Heart right ventricle (tissue), 16 donors: ENCODE results near the gene PDIA2. TPM values are rescaled to one million over a fixed set of nuclear protein-coding genes. Genes with fewer than 3 reads are reported as not detected.

Experiments
- ATAC-seq, 8 donors: fragments of 200-7000 bp; cut with Tn5 transposase; one replicate each; pipeline ENCODE4 v1.9.1; 2020; ENCODE audit warnings: mild to moderate bottlenecking in 8 of 8, moderate library complexity in 8 of 8, moderate number of reproducible peaks in 1 of 8
- DNase-seq, 2 donors: peaks; one replicate each; pipeline ENCODE4 v3.0.0-alpha.2; 2020
- H3K27ac ChIP-seq, 10 donors: fragments of 200-600 bp; sonication (generic) in 2 of 10; one replicate each; pipeline versions ENCODE4 v1.5.0 to v1.8.0; 2020 to 2022; ENCODE audit warnings: mild to moderate bottlenecking in 3 of 10
- H3K27me3 ChIP-seq, 7 donors: fragments of 200-600 bp; one replicate each; pipeline ENCODE4 v1.8.0; 2021 to 2022; ENCODE audit warnings: mild to moderate bottlenecking in 2 of 7
- H3K36me3 ChIP-seq, 9 donors: fragments of 200-600 bp; sonication (generic) in 1 of 9; one replicate each; pipeline versions ENCODE4 v1.5.0 to v1.8.0; 2020 to 2022; ENCODE audit warnings: mild to moderate bottlenecking in 2 of 9
- H3K4me1 ChIP-seq, 9 donors: fragments of 200-600 bp; sonication (generic) in 1 of 9; one replicate each; pipeline versions ENCODE4 v1.5.0 to v1.8.0; 2020 to 2022; ENCODE audit warnings: mild to moderate bottlenecking in 4 of 9
- H3K4me3 ChIP-seq, 10 donors: fragments of 200-600 bp; sonication (generic) in 2 of 10; one replicate each; pipeline versions ENCODE4 v1.5.0 to v1.8.0; 2020 to 2022; ENCODE audit warnings: mild to moderate bottlenecking in 7 of 10, moderate library complexity in 2 of 10
- H3K9me3 ChIP-seq, 11 donors: fragments of 200-600 bp in 10 of 11; sonication (generic) in 2 of 11; one replicate each; pipeline versions ENCODE4 v1.5.0 to v1.8.0; 2013 to 2022; ENCODE audit warnings: mild to moderate bottlenecking in 2 of 11, control low read depth in 1 of 11, moderate library complexity in 1 of 11
- CTCF ChIP-seq, 9 donors: fragments of 200-600 bp; sonication (generic) in 2 of 9; IDR thresholded peaks; one replicate each; pipeline versions ENCODE4 v1.5.0 to v1.8.0; 2021 to 2022; ENCODE audit warnings: antibody characterized with exemption in 9 of 9, mild to moderate bottlenecking in 5 of 9, moderate library complexity in 1 of 9
- WGBS, 2 donors: extraction: QIAGEN DNeasy Blood & Tissue Kit; methylation state at CpG; one replicate each; pipeline ENCODE4 v1.1.7; 2013; ENCODE audit warnings: inconsistent platforms in 1 of 2; 5-methylcytosine and 5-hydroxymethylcytosine counted together
- intact Hi-C, 10 donors: fragments of 100-400 bp; cut with DNase I; formaldehyde crosslinking; loops; one replicate each; pipeline versions ENCODE4 v1.11.1 to v1.14.2; 2022
- polyA plus RNA-seq, 2 donors: library from polyadenylated mRNA; stranded (reverse); fragments of 200-250 nt; gene quantifications; one replicate each; pipeline ENCODE4 v1.2.3, GENCODE V29; 2013
- total RNA-seq, 10 donors: library from RNA; stranded (reverse); fragmentation: NEBNext Ultra II Directional in 3 of 10; extraction: Animal tissue kit (Norgen Biotek cat#: 25700) in 3 of 10; gene quantifications; one replicate each; pipeline versions ENCODE4 v1.2.1 to v1.2.4, GENCODE V29; 2021 to 2023
- donor health status: Arrhythmogenic right ventricular cardiomyopathy.
- donor health status: ischemic (EF 13 %, LVEDD 7.1; RV severe dilation, severe dysfunction).
- donor health status: healthy with polysubstance abuse.
- donor health status: DM: no; HTN: yes; CAD: no.
- donor health status: DM: no; HTN: no; CAD: no.
- donor health status: ischemic (EF 25% LVEDD 6.9; RV normal size, moderate dysfunction).
- donor health status: ischemic (EF 25% LVEDD 5.7; RV mildly dilated, moderate dysfunction).
- donor health status: healthy.
- donor health status: DM: yes; HTN: yes; CAD: no.
- donor health status: Ischemic cardiomyopathy.
- donor health status: ischemic (EF 35%, LVEDD 5.7; RV mildly dilated, moderate dysfunction).
- donor health status: nonischemic (EF 11% LVEDD 7.7; RV severe dilation, severe dysfunction).
- donor health status: DM: yes; HTN: yes; CAD: no.
- donor health status: PGD.
- donor health status: ischemic (EF 29% LVEDD 5.4; RV normal size, mild dysfunction).
- donor health status: nonischemic (EF 23%, LVEDD 6.1; RV moderate dilation, normal function).

The PDIA2 gene
- total and polyA plus RNA-seq, 12 donors: 0.32 to 14.0 (median 2.9) TPM

GRCh38 chr16:336269-336668 lies 53.3 kb downstream of the PDIA2 start:
- Histone ChIP-seq H3K27ac (no peak overlapping the region), H3K36me3 (no peaks in the 10 kb centered on the region), H3K4me1 (peaks cover 0 to 54% (median 5%) of the 10 kb centered on the region in 9 donors), H3K27me3 (no peaks in the 10 kb centered on the region), H3K9me3 (no peaks in the 10 kb centered on the region), H3K4me3 (no peak overlapping the region)
- TF ChIP-seq CTCF (IDR thresholded peaks at IDR 0.05): no peak
- 93% methylated on average over 11 of the region's 11 CpGs for WGBS, 2 donors
- intact Hi-C loops: no loop called here
- DNase-seq (no peak), ATAC-seq (peak in 1 of 8 donors; percentile 30)

Other genes with a start within 250 kb of the PDIA2 start
- 10 to 100 TPM in 7 of 10 donors, 1 to 10 TPM in 3; 9.1 to 11.8 (median 10.5) TPM for gene POLR3K, start 229.6 kb upstream of the PDIA2 start, total RNA-seq
- gene POLR3K, start 229.6 kb upstream of the PDIA2 start, polyA plus RNA-seq: 10 to 100 TPM in 1 of 2 donors, 1 to 10 TPM in 1; 6.7 to 19.2 TPM
- gene SNRNP25, start 229.3 kb upstream of the PDIA2 start, total RNA-seq: 10 to 100 TPM; 45.6 to 86.6 (median 56.6) TPM
- 100 to 1,000 TPM in 1 of 2 donors, 10 to 100 TPM in 1; 80.4 to 109 TPM for gene SNRNP25, start 229.3 kb upstream of the PDIA2 start, polyA plus RNA-seq
- 10 to 100 TPM; 18.5 to 27.8 (median 24.3) TPM for gene RHBDF1, start 210.5 kb upstream of the PDIA2 start, total RNA-seq
- gene RHBDF1, start 210.5 kb upstream of the PDIA2 start, polyA plus RNA-seq: 10 to 100 TPM; 36.9 to 89.8 TPM
- gene MPG, start 204.9 kb upstream of the PDIA2 start, total RNA-seq: 10 to 100 TPM; 32.2 to 44.7 (median 38.6) TPM
- gene MPG, start 204.9 kb upstream of the PDIA2 start, polyA plus RNA-seq: 10 to 100 TPM; 68.2 to 88.5 TPM
- 10 to 100 TPM; 19.0 to 28.8 (median 22.3) TPM for gene NPRL3, start 144.5 kb upstream of the PDIA2 start, total RNA-seq
- gene NPRL3, start 144.5 kb upstream of the PDIA2 start, polyA plus RNA-seq: 10 to 100 TPM; 16.2 to 19.6 TPM
- gene HBZ, start 130.5 kb upstream of the PDIA2 start, total RNA-seq: not detected
- gene HBZ, start 130.5 kb upstream of the PDIA2 start, polyA plus RNA-seq: under 1 TPM in 1 of 2 donors, not detected in 1; 0.14 TPM
- gene HBM, start 117.2 kb upstream of the PDIA2 start, total RNA-seq: under 1 TPM in 2 of 10 donors, not detected in 8; 0.56 to 0.61 TPM
- not detected for gene HBM, start 117.2 kb upstream of the PDIA2 start, polyA plus RNA-seq
- gene HBA2, start 110.3 kb upstream of the PDIA2 start, total RNA-seq: 1,000 to 10,000 TPM in 1 of 10 donors, 100 to 1,000 TPM in 5, 10 to 100 TPM in 4; 78.7 to 1,146 (median 107) TPM
- 10 to 100 TPM in 1 of 2 donors, 1 to 10 TPM in 1; 2.9 to 84.6 TPM for gene HBA2, start 110.3 kb upstream of the PDIA2 start, polyA plus RNA-seq
- 1,000 to 10,000 TPM in 1 of 10 donors, 100 to 1,000 TPM in 9; 114 to 1,150 (median 192) TPM for gene HBA1, start 106.5 kb upstream of the PDIA2 start, total RNA-seq
- 10 to 100 TPM in 1 of 2 donors, 1 to 10 TPM in 1; 2.1 to 27.1 TPM for gene HBA1, start 106.5 kb upstream of the PDIA2 start, polyA plus RNA-seq
- not detected for gene HBQ1, start 102.7 kb upstream of the PDIA2 start, total RNA-seq
- gene HBQ1, start 102.7 kb upstream of the PDIA2 start, polyA plus RNA-seq: under 1 TPM in 1 of 2 donors, not detected in 1; 0.09 TPM
- 10 to 100 TPM; 14.4 to 29.7 (median 20.4) TPM for gene LUC7L, start 53.7 kb upstream of the PDIA2 start, total RNA-seq
- gene LUC7L, start 53.7 kb upstream of the PDIA2 start, polyA plus RNA-seq: 100 to 1,000 TPM in 1 of 2 donors, 10 to 100 TPM in 1; 21.3 to 139 TPM
- gene FAM234A, start 48.3 kb upstream of the PDIA2 start, total RNA-seq: 100 to 1,000 TPM; 114 to 200 (median 161) TPM
- 10 to 100 TPM; 70.5 to 97.9 TPM for gene FAM234A, start 48.3 kb upstream of the PDIA2 start, polyA plus RNA-seq
- 10 to 100 TPM in 6 of 10 donors, 1 to 10 TPM in 4; 7.5 to 18.2 (median 12.5) TPM for gene RGS11, start 7.2 kb upstream of the PDIA2 start, total RNA-seq
- gene RGS11, start 7.2 kb upstream of the PDIA2 start, polyA plus RNA-seq: 10 to 100 TPM in 1 of 2 donors, 1 to 10 TPM in 1; 1.9 to 36.4 TPM
- 10 to 100 TPM in 4 of 10 donors, 1 to 10 TPM in 6; 4.8 to 16.9 (median 9.1) TPM for gene ARHGDIG, start 2.6 kb upstream of the PDIA2 start, total RNA-seq
- 10 to 100 TPM in 1 of 2 donors, under 1 TPM in 1; 0.17 to 10.7 TPM for gene ARHGDIG, start 2.6 kb upstream of the PDIA2 start, polyA plus RNA-seq
- gene AXIN1, start 69.6 kb downstream of the PDIA2 start, total RNA-seq: 10 to 100 TPM in 4 of 10 donors, 1 to 10 TPM in 6; 7.7 to 16.1 (median 9.2) TPM
- 10 to 100 TPM in 1 of 2 donors, 1 to 10 TPM in 1; 9.4 to 14.9 TPM for gene AXIN1, start 69.6 kb downstream of the PDIA2 start, polyA plus RNA-seq
- 10 to 100 TPM; 64.9 to 78.6 (median 74.6) TPM for gene MRPL28, start 87.4 kb downstream of the PDIA2 start, total RNA-seq
- 100 to 1,000 TPM; 134 to 169 TPM for gene MRPL28, start 87.4 kb downstream of the PDIA2 start, polyA plus RNA-seq
- gene PGAP6, start 98.8 kb downstream of the PDIA2 start, total RNA-seq: 10 to 100 TPM; 27.1 to 57.3 (median 33.1) TPM
- 10 to 100 TPM; 27.8 to 45.3 TPM for gene PGAP6, start 98.8 kb downstream of the PDIA2 start, polyA plus RNA-seq
- gene NME4, start 114.0 kb downstream of the PDIA2 start, total RNA-seq: 10 to 100 TPM; 57.8 to 97.0 (median 75.4) TPM
- 10 to 100 TPM; 48.1 to 97.2 TPM for gene NME4, start 114.0 kb downstream of the PDIA2 start, polyA plus RNA-seq
- 10 to 100 TPM in 7 of 10 donors, 1 to 10 TPM in 3; 7.0 to 17.4 (median 11.6) TPM for gene DECR2, start 118.7 kb downstream of the PDIA2 start, total RNA-seq
- gene DECR2, start 118.7 kb downstream of the PDIA2 start, polyA plus RNA-seq: 10 to 100 TPM in 1 of 2 donors, 1 to 10 TPM in 1; 9.3 to 26.0 TPM
- gene RAB11FIP3, start 142.5 kb downstream of the PDIA2 start, total RNA-seq: 10 to 100 TPM; 16.6 to 40.3 (median 30.4) TPM
- gene RAB11FIP3, start 142.5 kb downstream of the PDIA2 start, polyA plus RNA-seq: 10 to 100 TPM; 22.7 to 28.5 TPM
- 10 to 100 TPM; 11.1 to 23.4 (median 15.3) TPM for gene CAPN15, start 244.5 kb downstream of the PDIA2 start, total RNA-seq
- 10 to 100 TPM; 19.2 to 39.5 TPM for gene CAPN15, start 244.5 kb downstream of the PDIA2 start, polyA plus RNA-seq